Measurements from ENCODE around the gene MECP2. TPM values are rescaled to one million over a fixed set of nuclear protein-coding genes. Genes with fewer than 3 reads are reported as not detected.
A peak's percentile ranks its signal among the peaks of the same experiment; 100 is the strongest.
"Not testable (repeated sequence)": the region's sequence is repeated elsewhere in the genome, so short reads cannot be mapped to it uniquely, and the experiment has no call there.

The MECP2 gene
- total RNA-seq = 100 to 1,000 TPM in 1 of 2 donors, 10 to 100 TPM in 1; 57.0 to 113 TPM

DNA sequence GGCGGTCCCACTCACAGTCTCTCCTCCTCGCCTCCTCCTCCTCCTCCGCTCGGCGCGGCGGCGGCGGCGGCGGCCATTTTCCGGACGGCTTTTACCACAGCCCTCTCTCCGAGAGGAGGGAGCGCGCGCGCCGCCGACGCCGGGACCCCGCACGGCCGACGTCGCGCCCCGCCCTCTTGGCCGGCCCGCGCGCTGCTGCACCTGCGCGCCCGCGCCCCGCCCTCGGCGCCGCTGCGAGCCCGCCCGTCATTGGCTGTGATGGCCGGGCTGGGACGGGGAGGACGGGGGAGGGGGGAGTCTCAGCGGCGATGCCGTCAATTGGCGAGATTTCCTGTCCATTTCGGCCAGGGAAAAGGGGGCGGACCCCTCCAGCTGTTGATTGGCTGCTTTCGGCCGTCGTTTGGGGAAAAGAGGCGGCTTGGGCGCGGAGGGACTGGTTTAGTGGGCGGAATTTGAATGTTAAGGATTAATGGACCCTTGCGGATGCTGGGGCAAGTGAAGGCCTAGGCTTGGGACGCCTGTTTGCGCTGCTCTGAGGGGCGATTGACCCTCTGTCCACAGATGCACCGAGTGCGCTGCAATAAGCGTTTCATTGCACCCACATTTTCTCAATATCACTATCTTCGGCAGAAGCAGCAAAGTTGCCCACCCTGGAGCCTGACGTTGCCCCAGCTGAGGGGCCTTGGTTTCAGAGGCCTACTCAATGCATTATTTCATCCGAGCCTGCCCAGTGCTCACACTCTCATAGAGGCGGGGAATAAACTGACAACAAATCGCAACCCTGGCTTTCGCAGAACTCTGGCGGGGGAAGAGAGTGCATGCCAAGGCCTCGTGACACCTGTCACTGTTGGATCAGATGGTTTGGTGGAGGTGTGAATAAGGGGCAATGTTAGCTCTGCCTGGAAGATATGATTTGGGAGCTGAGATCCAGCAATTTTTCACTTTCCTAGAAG lies at the start of gene MECP2:
TSS of gene MECP2 (minus strand) at position 129 of the 953 bp plus-strand sequence.
- H3K36me3 ChIP-seq = no peaks in the 10 kb centered on the region
- DNase-seq (ENCODE audit: low spot score) (peak; percentile 53), ATAC-seq (ENCODE audit: insufficient number of reproducible peaks, low FRiP score, low read depth) (peak; percentile 68)
- no peaks in the 10 kb centered on the region for H3K27me3 ChIP-seq (replicated peaks; ENCODE audit: insufficient read depth)
- peak within 1 kb of the TSS; percentile 75 to 89 for H3K27ac ChIP-seq
- no peaks in the 10 kb centered on the region for H3K9me3 ChIP-seq
- peaks cover 17 to 28% of the 10 kb centered on the region in 2 donors for H3K4me1 ChIP-seq (ENCODE audit: control insufficient read depth in 1 of 2, low read depth in 2 of 2)
- peak within 1 kb of the TSS; percentile 72 for H3K4me3 ChIP-seq
- TF ChIP-seq, protein P1, sequence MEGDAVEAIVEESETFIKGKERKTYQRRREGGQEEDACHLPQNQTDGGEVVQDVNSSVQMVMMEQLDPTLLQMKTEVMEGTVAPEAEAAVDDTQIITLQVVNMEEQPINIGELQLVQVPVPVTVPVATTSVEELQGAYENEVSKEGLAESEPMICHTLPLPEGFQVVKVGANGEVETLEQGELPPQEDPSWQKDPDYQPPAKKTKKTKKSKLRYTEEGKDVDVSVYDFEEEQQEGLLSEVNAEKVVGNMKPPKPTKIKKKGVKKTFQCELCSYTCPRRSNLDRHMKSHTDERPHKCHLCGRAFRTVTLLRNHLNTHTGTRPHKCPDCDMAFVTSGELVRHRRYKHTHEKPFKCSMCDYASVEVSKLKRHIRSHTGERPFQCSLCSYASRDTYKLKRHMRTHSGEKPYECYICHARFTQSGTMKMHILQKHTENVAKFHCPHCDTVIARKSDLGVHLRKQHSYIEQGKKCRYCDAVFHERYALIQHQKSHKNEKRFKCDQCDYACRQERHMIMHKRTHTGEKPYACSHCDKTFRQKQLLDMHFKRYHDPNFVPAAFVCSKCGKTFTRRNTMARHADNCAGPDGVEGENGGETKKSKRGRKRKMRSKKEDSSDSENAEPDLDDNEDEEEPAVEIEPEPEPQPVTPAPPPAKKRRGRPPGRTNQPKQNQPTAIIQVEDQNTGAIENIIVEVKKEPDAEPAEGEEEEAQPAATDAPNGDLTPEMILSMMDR (IDR thresholded peaks at IDR 0.05) = no peak

DNA sequence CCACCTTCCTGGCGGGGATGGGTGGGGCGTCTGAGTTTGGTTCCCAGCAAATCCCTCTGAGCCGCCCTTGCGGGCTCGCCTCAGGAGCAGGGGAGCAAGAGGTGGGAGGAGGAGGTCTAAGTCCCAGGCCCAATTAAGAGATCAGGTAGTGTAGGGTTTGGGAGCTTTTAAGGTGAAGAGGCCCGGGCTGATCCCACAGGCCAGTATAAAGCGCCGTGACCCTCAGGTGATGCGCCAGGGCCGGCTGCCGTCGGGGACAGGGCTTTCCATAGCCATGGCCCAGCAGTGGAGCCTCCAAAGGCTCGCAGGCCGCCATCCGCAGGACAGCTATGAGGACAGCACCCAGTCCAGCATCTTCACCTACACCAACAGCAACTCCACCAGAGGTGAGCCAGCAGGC lies 46.5 kb upstream of the MECP2 start, which contains the start of gene OPN1LW:
TSS of gene OPN1LW (plus strand) at position 234 of the 400 bp plus-strand sequence. CDS start at position 275, 41 bp downstream.
- not testable (repeated sequence) for ATAC-seq (ENCODE audit: insufficient number of reproducible peaks, low FRiP score, low read depth)

DNA sequence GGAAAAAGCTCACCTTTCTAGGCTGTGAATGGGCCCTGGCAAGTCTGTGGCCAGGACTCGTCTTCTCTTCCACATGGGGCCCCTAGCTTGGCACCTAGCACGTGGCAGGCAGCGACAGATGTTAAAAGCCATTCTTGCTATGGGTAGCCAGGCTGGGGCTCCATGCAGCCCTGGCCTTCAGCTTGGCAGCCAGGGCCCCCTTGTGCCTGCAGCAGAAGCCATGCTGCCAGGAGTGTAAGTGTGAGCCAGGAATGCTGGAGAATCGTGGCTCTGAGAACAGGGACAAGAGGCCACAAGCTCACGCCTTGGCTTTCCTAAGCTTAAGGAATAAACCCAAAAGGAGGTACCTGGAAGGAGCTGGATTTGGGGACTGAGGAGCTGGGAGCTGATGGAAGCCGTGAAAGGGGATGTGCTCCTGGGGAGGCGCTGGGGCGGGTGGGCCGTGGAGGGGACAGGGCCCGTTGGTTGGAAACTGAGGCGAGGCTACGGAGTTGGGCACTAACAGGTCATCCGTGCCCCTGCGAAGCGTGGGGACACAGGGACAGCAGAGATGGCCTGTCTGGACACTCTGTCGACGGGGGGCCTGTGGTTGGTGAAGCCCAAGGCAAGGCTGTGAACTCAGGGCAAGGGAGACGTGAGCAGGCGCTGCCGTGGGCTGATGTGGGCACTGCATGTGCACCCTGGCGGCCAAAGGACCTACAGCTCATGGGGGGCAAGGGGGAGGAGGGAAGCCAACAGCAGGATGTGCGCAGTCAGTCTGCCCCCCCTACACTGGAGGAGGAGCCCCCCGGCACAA lies 45.6 kb upstream of the MECP2 start:
- Histone ChIP-seq H3K9me3 (no peaks in the 10 kb centered on the region), H3K4me1 (ENCODE audit: control insufficient read depth in 1 of 2, low read depth in 2 of 2) (no peaks in the 10 kb centered on the region), H3K36me3 (no peaks in the 10 kb centered on the region), H3K27ac (no peak overlapping the region), H3K4me3 (no peak overlapping the region), H3K27me3 (replicated peaks; ENCODE audit: insufficient read depth) (no peaks in the 10 kb centered on the region)
- DNase-seq (ENCODE audit: low spot score) (no peak), ATAC-seq (ENCODE audit: insufficient number of reproducible peaks, low FRiP score, low read depth) (no peak)
- TF ChIP-seq, protein P1 (IDR thresholded peaks at IDR 0.05) = no peak

More for the DNA sequence above, 46.5 kb upstream of the MECP2 start, which contains the start of gene OPN1LW:
- not testable (repeated sequence) for H3K4me1 ChIP-seq (ENCODE audit: control insufficient read depth in 1 of 2, low read depth in 2 of 2); DNase-seq (ENCODE audit: low spot score); H3K27ac ChIP-seq; H3K27me3 ChIP-seq (replicated peaks; ENCODE audit: insufficient read depth); H3K4me3 ChIP-seq; H3K9me3 ChIP-seq; H3K36me3 ChIP-seq

DNA sequence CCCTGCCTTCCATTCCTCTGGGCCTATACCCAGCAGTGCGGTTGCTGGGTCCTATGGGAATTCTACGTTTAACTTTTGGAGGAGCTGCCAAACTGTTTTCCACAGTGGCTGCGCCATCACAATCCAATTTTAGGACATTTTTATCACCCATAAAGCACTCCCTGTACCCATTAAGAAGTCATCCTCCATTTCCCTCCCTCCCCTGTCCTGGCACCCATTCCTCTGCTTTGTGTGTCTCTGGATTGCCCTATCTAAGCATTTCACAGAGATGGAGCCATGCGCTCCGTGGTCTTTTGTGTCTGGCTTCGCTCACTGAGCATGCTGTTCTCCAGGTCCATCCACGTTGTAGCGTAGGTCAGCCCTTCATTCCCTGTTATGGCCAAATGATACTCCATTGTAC lies 44.9 kb upstream of the MECP2 start:
- H3K27ac ChIP-seq = no peak overlapping the region
- no peaks in the 10 kb centered on the region for H3K36me3 ChIP-seq
- ATAC-seq (ENCODE audit: insufficient number of reproducible peaks, low FRiP score, low read depth) (no peak), DNase-seq (ENCODE audit: low spot score) (no peak)
- no peaks in the 10 kb centered on the region for H3K27me3 ChIP-seq (replicated peaks; ENCODE audit: insufficient read depth)
- no peaks in the 10 kb centered on the region for H3K9me3 ChIP-seq
- no peak overlapping the region for H3K4me3 ChIP-seq
- no peaks in the 10 kb centered on the region for H3K4me1 ChIP-seq (ENCODE audit: control insufficient read depth in 1 of 2, low read depth in 2 of 2)
- TF ChIP-seq, protein P1 (IDR thresholded peaks at IDR 0.05) = no peak

DNA sequence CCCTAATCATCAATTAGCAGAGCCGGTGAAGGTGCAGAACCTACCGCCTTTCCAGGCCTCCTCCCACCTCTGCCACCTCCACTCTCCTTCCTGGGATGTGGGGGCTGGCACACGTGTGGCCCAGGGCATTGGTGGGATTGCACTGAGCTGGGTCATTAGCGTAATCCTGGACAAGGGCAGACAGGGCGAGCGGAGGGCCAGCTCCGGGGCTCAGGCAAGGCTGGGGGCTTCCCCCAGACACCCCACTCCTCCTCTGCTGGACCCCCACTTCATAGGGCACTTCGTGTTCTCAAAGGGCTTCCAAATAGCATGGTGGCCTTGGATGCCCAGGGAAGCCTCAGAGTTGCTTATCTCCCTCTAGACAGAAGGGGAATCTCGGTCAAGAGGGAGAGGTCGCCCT lies 43.2 kb upstream of the MECP2 start:
- no peak for DNase-seq (ENCODE audit: low spot score)
- no peak overlapping the region for H3K4me3 ChIP-seq
- ATAC-seq (ENCODE audit: insufficient number of reproducible peaks, low FRiP score, low read depth) = no peak
- no peaks in the 10 kb centered on the region for H3K27me3 ChIP-seq (replicated peaks; ENCODE audit: insufficient read depth)
- H3K4me1 ChIP-seq (ENCODE audit: control insufficient read depth in 1 of 2, low read depth in 2 of 2) = no peaks in the 10 kb centered on the region
- H3K9me3 ChIP-seq = no peaks in the 10 kb centered on the region
- H3K36me3 ChIP-seq = no peaks in the 10 kb centered on the region
- H3K27ac ChIP-seq = no peak overlapping the region
- TF ChIP-seq, protein P1 (IDR thresholded peaks at IDR 0.05) = no peak
